SK-N-SH (cell line): ENCODE measurements around the gene WNT4. TPM values are rescaled to one million over a fixed set of nuclear protein-coding genes. Genes with fewer than 3 reads are reported as not detected.

ENCODE experiments used
- CTCF ChIA-PET: fragments of 300-600, 350-600 bp; formaldehyde crosslinking; extraction: SDS; loops from one replicate; lab custom pipeline; 2021; lab: Yijun Ruan, JAX
- POLR2A ChIA-PET: fragments of 350-600 bp; sonication (Branson Sonifier 250); formaldehyde crosslinking; extraction: SDS; loops from one replicate; lab custom pipeline; 2020; ENCODE audit warnings: antibody characterized with exemption, inconsistent platforms; lab: Yijun Ruan, JAX
- DNase-seq: peaks from one replicate; pipeline ENCODE4 v3.0.0; 2012
- H2AFZ ChIP-seq: fragments of 200-600 bp; sonication (generic); 2 replicates; pipeline ENCODE4 v1.8.1; 2016; ENCODE audit warnings: antibody characterized with exemption, mild to moderate bottlenecking, low read depth
- H3F3A ChIP-seq: fragments of 200-600 bp; sonication (generic); replicated peaks from 2 replicates; pipeline ENCODE3; 2016; ENCODE audit warnings: antibody characterized with exemption, mild to moderate bottlenecking; ENCODE audit not compliant: insufficient read depth
- H3K27ac ChIP-seq, 2 experiments: fragments of 200-500 bp in 1 of 2; fragments of 200-600 bp in 1 of 2; sonication (Bioruptor generic) in 1 of 2; sonication (generic), shearing (Covaris generic) in 1 of 2; 2 replicates each; pipeline versions ENCODE4 v1.5.1 to v1.6.1; 2014 to 2016; ENCODE audit warnings: low read depth in 2 of 2, inconsistent platforms in 1 of 2, low read length in 1 of 2, mild to moderate bottlenecking in 1 of 2, mixed read lengths in 1 of 2
- H3K27me3 ChIP-seq: fragments of 200-600 bp; sonication (generic), shearing (Covaris generic); 2 replicates; pipeline ENCODE4 v1.6.1; 2016; ENCODE audit warnings: mixed run types; ENCODE audit not compliant: insufficient read depth
- H3K36me3 ChIP-seq, 2 experiments: fragments of 200-500 bp in 1 of 2; fragments of 200-600 bp in 1 of 2; sonication (Bioruptor generic) in 1 of 2; sonication (generic) in 1 of 2; replicated peaks in 1 of 2; 2 replicates each; pipeline versions ENCODE3 to v1.5.1; 2014 to 2016; ENCODE audit warnings: low read length in 1 of 2, mild to moderate bottlenecking in 1 of 2; ENCODE audit not compliant: insufficient read depth in 2 of 2, control insufficient read depth in 1 of 2
- H3K4me1 ChIP-seq, 2 experiments: fragments of 200-500 bp in 1 of 2; fragments of 200-600 bp in 1 of 2; sonication (Bioruptor generic) in 1 of 2; sonication (generic), shearing (Covaris generic) in 1 of 2; 2 replicates each; pipeline versions ENCODE4 v1.5.1 to v1.6.1; 2014 to 2016; ENCODE audit warnings: low read depth in 1 of 2, low read length in 1 of 2, mixed run types in 1 of 2; ENCODE audit not compliant: insufficient read depth in 2 of 2, control insufficient read depth in 1 of 2
- H3K4me2 ChIP-seq: fragments of 200-600 bp; sonication (generic), shearing (Covaris generic); 2 replicates; pipeline ENCODE4 v1.6.1; 2017; ENCODE audit warnings: mixed run types
- H3K4me3 ChIP-seq, 2 experiments: fragments of 200-500 bp in 1 of 2; fragments of 200-600 bp in 1 of 2; sonication (Bioruptor generic) in 1 of 2; sonication (generic), shearing (Covaris generic) in 1 of 2; 2 replicates each; pipeline versions ENCODE4 v1.5.1 to v1.8.1; 2014 to 2016; ENCODE audit warnings: low read depth in 2 of 2, inconsistent platforms in 1 of 2, low read length in 1 of 2, mild to moderate bottlenecking in 1 of 2, mixed read lengths in 1 of 2, moderate library complexity in 1 of 2
- H3K79me2 ChIP-seq: fragments of 200-600 bp; sonication (generic); 2 replicates; pipeline ENCODE4 v1.8.1; 2017; ENCODE audit warnings: mild to moderate bottlenecking; ENCODE audit not compliant: insufficient read depth
- H3K9ac ChIP-seq: fragments of 200-600 bp; sonication (generic); 2 replicates; pipeline ENCODE4 v1.6.1; 2017; ENCODE audit warnings: mixed run types
- H3K9me2 ChIP-seq: fragments of 200-600 bp; sonication (generic); 2 replicates; pipeline ENCODE4 v1.6.1; 2017; ENCODE audit warnings: mixed run types
- H3K9me3 ChIP-seq: fragments of 200-600 bp; sonication (generic); 2 replicates; pipeline ENCODE4 v1.6.1; 2017; ENCODE audit warnings: mixed run types, mild to moderate bottlenecking, moderate library complexity
- H4K20me1 ChIP-seq: fragments of 200-600 bp; sonication (generic); 2 replicates; pipeline ENCODE4 v1.6.1; 2017; ENCODE audit warnings: mild to moderate bottlenecking, mixed run types; ENCODE audit not compliant: insufficient read depth
- ELF1 ChIP-seq: IDR thresholded peaks from 2 replicates; pipeline ENCODE4 v1.4.0; 2012
- EP300 ChIP-seq, 2 experiments: IDR thresholded peaks; 2 replicates each; pipeline versions ENCODE4 v1.4.0 to v1.6.1; 2012; ENCODE audit warnings: borderline replicate concordance in 1 of 2, low read depth in 1 of 2, low read length in 1 of 2
- FOSL2 ChIP-seq: IDR thresholded peaks from 2 replicates; pipeline ENCODE4 v1.4.0; 2012; ENCODE audit warnings: low read depth, mild to moderate bottlenecking, moderate library complexity, borderline replicate concordance
- FOXJ3 ChIP-seq: sonication (generic); formaldehyde crosslinking; IDR thresholded peaks from 2 replicates; pipeline ENCODE4 v1.5.1; 2020; ENCODE audit warnings: mild to moderate bottlenecking, missing genetic modification reagents
- FOXM1 ChIP-seq: IDR thresholded peaks from 2 replicates; pipeline ENCODE4 v1.4.0; 2012; ENCODE audit warnings: low read depth, mild to moderate bottlenecking
- IRF3 ChIP-seq: fragments of 150-350 bp; IDR thresholded peaks from 2 replicates; pipeline ENCODE4 v1.6.1; 2016; ENCODE audit warnings: mild to moderate bottlenecking, low read depth, low read length
- JUND ChIP-seq: IDR thresholded peaks from 2 replicates; pipeline ENCODE4 v1.4.0; 2012
- MXI1 ChIP-seq: IDR thresholded peaks from 2 replicates; pipeline ENCODE4 v1.6.1; 2012; ENCODE audit warnings: mild to moderate bottlenecking, low read depth, low read length, improper control_type of control experiment
- NRF1 ChIP-seq: IDR thresholded peaks from 2 replicates; pipeline ENCODE4 v1.6.1; 2012; ENCODE audit warnings: low read depth, mild to moderate bottlenecking, low read length
- PBX3 ChIP-seq: IDR thresholded peaks from 2 replicates; pipeline ENCODE4; 2012
- POLR2AphosphoS5 ChIP-seq: IDR thresholded peaks from 2 replicates; pipeline ENCODE4 v1.6.1; 2012; ENCODE audit warnings: low read depth, low read length
- RCOR1 ChIP-seq: fragments of 150-350 bp; IDR thresholded peaks from 2 replicates; pipeline ENCODE4 v1.6.1; 2017; ENCODE audit warnings: antibody characterized with exemption, low read length
- REST ChIP-seq: IDR thresholded peaks from 2 replicates; pipeline ENCODE4 v1.6.1; 2012; ENCODE audit warnings: mild to moderate bottlenecking, low read depth, low read length, moderate library complexity
- RFX5 ChIP-seq: IDR thresholded peaks from 2 replicates; pipeline ENCODE4 v1.6.1; 2012; ENCODE audit warnings: mild to moderate bottlenecking, improper control_type of control experiment, low read length
- RXRA ChIP-seq: IDR thresholded peaks from 2 replicates; pipeline ENCODE4 v1.4.0; 2012; ENCODE audit warnings: low read depth, mild to moderate bottlenecking, borderline replicate concordance
- SIN3A ChIP-seq: IDR thresholded peaks from 2 replicates; pipeline ENCODE4 v1.6.1; 2012; ENCODE audit warnings: low read depth, mild to moderate bottlenecking, low read length, moderate library complexity, borderline replicate concordance
- SMC3 ChIP-seq: IDR thresholded peaks from 2 replicates; pipeline ENCODE4 v1.6.1; 2012; ENCODE audit warnings: low read depth, low read length, improper control_type of control experiment
- TAF1 ChIP-seq: IDR thresholded peaks from 2 replicates; pipeline ENCODE4 v1.6.1; 2012; ENCODE audit warnings: low read depth, mild to moderate bottlenecking, low read length, moderate library complexity, borderline replicate concordance
- WGBS: methylation state at CpG from one replicate; pipeline ENCODE4 v1.1.6; 2017; ENCODE audit warnings: low lambda C conversion rate; 5-methylcytosine and 5-hydroxymethylcytosine counted together
- polyA plus RNA-seq, 3 experiments: library from polyadenylated mRNA; depleted of rRNA; stranded (reverse); fragments of >200 nt; gene quantifications; 2 replicates each; pipeline ENCODE4 v1.2.3, GENCODE V29; 2012

WNT4 gene
- polyA plus RNA-seq, 1 of the 3 experiments (the other 2 are of a cell fraction): 0.03 TPM

- no peak for TF ChIP-seq RCOR1
- no peak for TF ChIP-seq SIN3A
These were observed 21.4 kb downstream of the WNT4 start (continued) for GRCh38 chr1:22121421-22121911.

GRCh38 chr1:22120469-22120790 lies 22.5 kb downstream of the WNT4 start:
- H3F3A ChIP-seq: no peaks in the 10 kb centered on the region
- ChIA-PET CTCF (no interaction called here), POLR2A (no interaction called here)
- H3K4me1 ChIP-seq: peaks cover 0 to 41% of the 10 kb centered on the region in 2 experiments; a peak in 1 of 4 replicates
- WGBS: 96% methylated on average over 9 of the region's 11 CpGs
- H3K79me2 ChIP-seq: peaks cover 9% of the 10 kb centered on the region; the same call in 1 of the 2 replicates
- peaks cover 77% of the 10 kb centered on the region for H4K20me1 ChIP-seq
- no peaks in the 10 kb centered on the region for H3K27me3 ChIP-seq
- H3K36me3 ChIP-seq: peaks cover 11 to 12% of the 10 kb centered on the region in 2 experiments
- no peak overlapping the region for H3K4me2 ChIP-seq
- no peak for TF ChIP-seq RXRA
- TF ChIP-seq NRF1: no peak
- TF ChIP-seq POLR2AphosphoS5: no peak
- TF ChIP-seq SMC3: no peak
- no peak for TF ChIP-seq FOXJ3 (CRISPR knock-in tag)
- TF ChIP-seq IRF3: no peak
- no peak for TF ChIP-seq FOSL2
- no peak for TF ChIP-seq FOXM1
- TF ChIP-seq JUND: no peak
- TF ChIP-seq TAF1: no peak
- TF ChIP-seq EP300 (IDR thresholded peaks at IDR 0.05; ENCODE audit: borderline replicate concordance in 1 of 2, low read depth in 1 of 2, low read length in 1 of 2): no peak
- no peak for TF ChIP-seq MXI1
- TF ChIP-seq PBX3: no peak
- TF ChIP-seq REST: no peak
- no peak for TF ChIP-seq RFX5
- TF ChIP-seq ELF1: no peak
- H3K4me3 ChIP-seq: no peak overlapping the region
- H2AFZ ChIP-seq: no peak overlapping the region
- DNase-seq: peak; percentile 21
- no peak overlapping the region for H3K9ac ChIP-seq
- H3K9me2 ChIP-seq: no peaks in the 10 kb centered on the region
- no peak overlapping the region; a peak in 1 of 4 replicates for H3K27ac ChIP-seq
- no peaks in the 10 kb centered on the region for H3K9me3 ChIP-seq
